Measurements from ENCODE around the gene THADA.

The THADA gene

GRCh38 chr2:43239981-43240765, 355.7 kb downstream of the THADA start:
- H3K27ac Mint-ChIP-seq, result peak overlapping the region; percentile 39
- H3K4me1 Mint-ChIP-seq, result peaks cover 24% of the 10 kb centered on the region
- TF ChIP-seq CTCF (IDR thresholded peaks at IDR 0.05), result no peak
- DNase-seq, result no peak
- H3K36me3 Mint-ChIP-seq (ENCODE audit: low read depth), result peaks cover 10% of the 10 kb centered on the region
- no peak overlapping the region for H3K4me3 Mint-ChIP-seq
- H3K27me3 Mint-ChIP-seq (ENCODE audit: low read depth, poor library complexity), result no peaks in the 10 kb centered on the region
- H3K9me3 Mint-ChIP-seq, result no peaks in the 10 kb centered on the region

GRCh38 chr2:43238813-43239212, 357.0 kb downstream of the THADA start:
- no peaks in the 10 kb centered on the region for H3K9me3 Mint-ChIP-seq
- peaks cover 10% of the 10 kb centered on the region for H3K36me3 Mint-ChIP-seq (ENCODE audit: low read depth)
- H3K27me3 Mint-ChIP-seq (ENCODE audit: low read depth, poor library complexity), result no peaks in the 10 kb centered on the region
- no peak for DNase-seq
- H3K27ac Mint-ChIP-seq, result no peak overlapping the region
- no peak for TF ChIP-seq CTCF (IDR thresholded peaks at IDR 0.05)
- H3K4me3 Mint-ChIP-seq, result no peak overlapping the region
- peaks cover 24% of the 10 kb centered on the region for H3K4me1 Mint-ChIP-seq

GRCh38 chr2:43238176-43238575, 357.7 kb downstream of the THADA start:
- H3K27me3 Mint-ChIP-seq (ENCODE audit: low read depth, poor library complexity), result no peaks in the 10 kb centered on the region
- H3K9me3 Mint-ChIP-seq, result no peaks in the 10 kb centered on the region
- H3K4me3 Mint-ChIP-seq, result no peak overlapping the region
- H3K27ac Mint-ChIP-seq, result no peak overlapping the region
- TF ChIP-seq CTCF (IDR thresholded peaks at IDR 0.05), result no peak
- DNase-seq, result no peak
- H3K36me3 Mint-ChIP-seq (ENCODE audit: low read depth), result peaks cover 10% of the 10 kb centered on the region
- peaks cover 24% of the 10 kb centered on the region for H3K4me1 Mint-ChIP-seq

- no peak overlapping the region for H3K4me3 Mint-ChIP-seq
- peaks cover 15% of the 10 kb centered on the region for H3K36me3 Mint-ChIP-seq (ENCODE audit: low read depth)
- no peak for DNase-seq
Observed at GRCh38 chr2:43233218-43234212, 362.3 kb downstream of the THADA start.

More at GRCh38 chr2:43233218-43234212, 362.3 kb downstream of the THADA start:
- Mint-ChIP-seq H3K4me1 (peaks cover 29% of the 10 kb centered on the region), H3K9me3 (no peaks in the 10 kb centered on the region), H3K27ac (no peak overlapping the region), H3K27me3 (ENCODE audit: low read depth, poor library complexity) (no peaks in the 10 kb centered on the region)
- no peak for TF ChIP-seq CTCF (IDR thresholded peaks at IDR 0.05)
